NT2/D1 (cell line): ENCODE results near the gene ST6GALNAC1.

Source experiments
- SUZ12 ChIP-seq: IDR thresholded peaks from 2 replicates; pipeline ENCODE4 v1.6.1; 2011; ENCODE audit not compliant: insufficient read length, insufficient read depth; ENCODE audit errors: extremely low read depth
- YY1 ChIP-seq: IDR thresholded peaks from 2 replicates; pipeline ENCODE4 v1.6.1; 2011; ENCODE audit not compliant: insufficient read length, insufficient read depth
- ZNF274 ChIP-seq: IDR thresholded peaks from 2 replicates; pipeline ENCODE4 v1.6.1; 2011; ENCODE audit warnings: mild to moderate bottlenecking, low read depth, low read length

DNA sequence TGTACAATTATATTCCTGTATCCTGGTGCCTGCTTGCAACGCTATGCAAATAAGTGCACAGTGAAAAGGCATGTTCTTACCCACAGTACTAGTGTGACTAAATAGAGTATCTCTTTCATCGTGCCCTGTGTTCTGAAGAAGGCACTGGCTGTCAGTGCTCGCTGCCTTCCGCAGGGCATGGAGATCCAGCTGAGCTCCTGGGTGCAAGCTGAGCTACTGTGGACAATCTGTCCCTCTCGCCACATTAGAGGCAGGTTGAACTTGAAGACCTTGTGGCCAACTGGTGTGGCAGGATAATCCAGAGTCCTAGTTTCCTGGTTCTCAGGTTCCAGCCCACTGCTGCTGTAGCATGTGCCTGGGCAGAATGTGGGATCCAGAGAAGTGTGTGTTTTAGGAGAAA is 1.9 kb upstream of the ST6GALNAC1 start:
- TF ChIP-seq ZNF274 = no peak
- no peak for TF ChIP-seq YY1
- TF ChIP-seq SUZ12 = no peak
